Measurements from ENCODE around the gene ASAP3.

- no peak for TF ChIP-seq POLR2AphosphoS5 (IDR thresholded peaks at IDR 0.05; ENCODE audit: borderline replicate concordance, low read depth, low read length)
- TF ChIP-seq EZH2 (IDR thresholded peaks at IDR 0.05): no peak
These were observed 47.2 kb downstream of the ASAP3 start for GRCh38 chr1:23436520-23437354.

Measured in SK-N-MC (cell line).